RWPE2 (cell line): ENCODE measurements around the gene ANKRD34B.

Experiments used
- ATAC-seq: fragments of 200-7000 bp; cut with Tn5 transposase; 3 replicates; pipeline ENCODE4 v1.9.1; 2021; ENCODE audit warnings: low read depth
- DNase-seq: peaks from one replicate; pipeline ENCODE4 v3.0.0-alpha.2; 2020; ENCODE audit warnings: low spot score
- H3K27ac ChIP-seq: fragments of 450-650 bp; 2 replicates; pipeline ENCODE4 v1.5.1; 2017; ENCODE audit warnings: mild to moderate bottlenecking; ENCODE audit not compliant: poor library complexity, severe bottlenecking
- H3K27me3 ChIP-seq: fragments of 250-450 bp; sonication (Bioruptor Pico); 2 replicates; pipeline ENCODE4 v1.5.1; 2021; ENCODE audit warnings: mild to moderate bottlenecking, moderate library complexity; ENCODE audit not compliant: insufficient read depth, poor library complexity, severe bottlenecking
- H3K36me3 ChIP-seq: fragments of 250-450 bp; sonication (Bioruptor Pico); 2 replicates; pipeline ENCODE4 v1.5.1; 2020; ENCODE audit warnings: low read depth, mild to moderate bottlenecking, moderate library complexity
- H3K4me1 ChIP-seq: fragments of 250-450 bp; sonication (Bioruptor Pico); 2 replicates; pipeline ENCODE4 v1.5.1; 2021; ENCODE audit warnings: mild to moderate bottlenecking, moderate library complexity; ENCODE audit not compliant: insufficient read depth, poor library complexity, severe bottlenecking
- H3K4me3 ChIP-seq: fragments of 250-450 bp; sonication (Bioruptor Pico); 2 replicates; pipeline ENCODE4 v1.5.1; 2021; ENCODE audit warnings: mild to moderate bottlenecking, moderate library complexity; ENCODE audit not compliant: severe bottlenecking
- H3K9me3 ChIP-seq: fragments of 250-450 bp; sonication (Bioruptor Pico); 2 replicates; pipeline ENCODE4 v1.5.1; 2021; ENCODE audit warnings: mild to moderate bottlenecking, moderate library complexity; ENCODE audit not compliant: severe bottlenecking
- TF ChIP-seq, protein P1 (sequence below): fragments of 450-650 bp; IDR thresholded peaks from one replicate; pipeline ENCODE4 v1.5.1; 2017; ENCODE audit warnings: mild to moderate bottlenecking, moderate library complexity; ENCODE audit not compliant: poor library complexity, severe bottlenecking

Gene ANKRD34B

GRCh38 chr5:80597500-80597899 lies 27.4 kb upstream of the ANKRD34B start:
- no peak overlapping the region for H3K27ac ChIP-seq
- TF ChIP-seq, protein P1, sequence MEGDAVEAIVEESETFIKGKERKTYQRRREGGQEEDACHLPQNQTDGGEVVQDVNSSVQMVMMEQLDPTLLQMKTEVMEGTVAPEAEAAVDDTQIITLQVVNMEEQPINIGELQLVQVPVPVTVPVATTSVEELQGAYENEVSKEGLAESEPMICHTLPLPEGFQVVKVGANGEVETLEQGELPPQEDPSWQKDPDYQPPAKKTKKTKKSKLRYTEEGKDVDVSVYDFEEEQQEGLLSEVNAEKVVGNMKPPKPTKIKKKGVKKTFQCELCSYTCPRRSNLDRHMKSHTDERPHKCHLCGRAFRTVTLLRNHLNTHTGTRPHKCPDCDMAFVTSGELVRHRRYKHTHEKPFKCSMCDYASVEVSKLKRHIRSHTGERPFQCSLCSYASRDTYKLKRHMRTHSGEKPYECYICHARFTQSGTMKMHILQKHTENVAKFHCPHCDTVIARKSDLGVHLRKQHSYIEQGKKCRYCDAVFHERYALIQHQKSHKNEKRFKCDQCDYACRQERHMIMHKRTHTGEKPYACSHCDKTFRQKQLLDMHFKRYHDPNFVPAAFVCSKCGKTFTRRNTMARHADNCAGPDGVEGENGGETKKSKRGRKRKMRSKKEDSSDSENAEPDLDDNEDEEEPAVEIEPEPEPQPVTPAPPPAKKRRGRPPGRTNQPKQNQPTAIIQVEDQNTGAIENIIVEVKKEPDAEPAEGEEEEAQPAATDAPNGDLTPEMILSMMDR: no peak
- no peak overlapping the region for H3K4me3 ChIP-seq
- ATAC-seq (no peak), DNase-seq (no peak)
- no peaks in the 10 kb centered on the region for H3K4me1 ChIP-seq
- no peaks in the 10 kb centered on the region for H3K27me3 ChIP-seq
- H3K9me3 ChIP-seq: no peaks in the 10 kb centered on the region
- H3K36me3 ChIP-seq: no peaks in the 10 kb centered on the region

DNA sequence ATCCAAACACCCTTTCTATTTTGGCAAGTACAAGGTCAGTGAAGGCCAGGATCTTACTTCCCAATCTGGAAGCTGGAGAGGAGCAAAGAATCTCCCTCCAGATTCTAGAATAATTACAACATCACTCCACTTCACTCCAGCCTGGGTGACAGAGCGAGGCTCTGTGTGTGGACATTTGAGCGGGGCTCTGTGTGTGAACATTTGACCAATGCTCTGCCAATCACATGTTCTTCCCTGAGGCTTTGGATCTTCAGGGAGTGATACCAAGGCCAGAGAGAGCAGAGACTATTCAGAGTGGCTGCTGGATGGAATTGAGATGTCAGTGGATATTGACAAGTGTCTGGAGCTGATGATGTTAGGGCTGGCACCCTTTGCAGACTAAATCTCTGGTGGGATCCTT lies 24.7 kb upstream of the ANKRD34B start:
- TF ChIP-seq, protein P1: no peak
- no peak for DNase-seq
- no peak for ATAC-seq
- Histone ChIP-seq H3K27me3 (no peaks in the 10 kb centered on the region), H3K9me3 (no peaks in the 10 kb centered on the region), H3K4me1 (no peaks in the 10 kb centered on the region), H3K27ac (no peak overlapping the region), H3K4me3 (no peak overlapping the region), H3K36me3 (no peaks in the 10 kb centered on the region)

DNA sequence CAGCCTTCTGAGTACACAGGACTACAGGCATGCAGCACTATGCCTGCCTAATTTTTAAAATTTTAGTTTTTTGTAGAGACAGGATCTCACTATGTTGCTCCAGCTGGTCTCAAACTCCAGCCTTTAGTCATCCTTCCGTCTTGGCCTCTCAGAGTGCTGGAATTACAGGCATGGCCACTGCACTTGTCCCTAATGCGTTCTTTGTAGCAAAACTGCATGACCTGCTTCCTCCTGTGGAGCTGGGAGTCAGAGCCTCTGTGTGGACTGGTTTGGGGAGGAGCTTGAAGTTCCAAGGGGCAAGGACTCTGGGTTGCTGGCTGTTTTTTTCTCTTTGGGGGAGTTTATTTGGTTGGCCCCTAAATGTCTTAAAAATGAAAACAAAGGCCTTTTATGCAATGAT lies 22.7 kb upstream of the ANKRD34B start:
- DNase-seq: no peak
- no peak overlapping the region for H3K4me3 ChIP-seq

GRCh38 chr5:80592105-80592504 lies 22.0 kb upstream of the ANKRD34B start:
- TF ChIP-seq, protein P1: no peak
- peak; percentile 35; the same call in 1 of the 3 replicates for ATAC-seq
- no peaks in the 10 kb centered on the region for H3K36me3 ChIP-seq
- no peak overlapping the region for H3K27ac ChIP-seq
- H3K9me3 ChIP-seq: no peaks in the 10 kb centered on the region
- no peaks in the 10 kb centered on the region for H3K27me3 ChIP-seq
- H3K4me1 ChIP-seq: no peaks in the 10 kb centered on the region
- no peak overlapping the region for H3K4me3 ChIP-seq
- DNase-seq: no peak

More for the DNA sequence above, 22.7 kb upstream of the ANKRD34B start:
- Histone ChIP-seq H3K4me1 (no peaks in the 10 kb centered on the region), H3K27me3 (no peaks in the 10 kb centered on the region), H3K9me3 (no peaks in the 10 kb centered on the region), H3K27ac (no peak overlapping the region), H3K36me3 (no peaks in the 10 kb centered on the region)
- TF ChIP-seq, protein P1: no peak
- ATAC-seq: no peak

GRCh38 chr5:80591352-80591751 lies 21.3 kb upstream of the ANKRD34B start:
- Histone ChIP-seq H3K9me3 (no peaks in the 10 kb centered on the region), H3K4me1 (no peaks in the 10 kb centered on the region), H3K4me3 (no peak overlapping the region), H3K36me3 (no peaks in the 10 kb centered on the region), H3K27ac (no peak overlapping the region), H3K27me3 (no peaks in the 10 kb centered on the region)
- TF ChIP-seq, protein P1: no peak
- DNase-seq: no peak
- no peak for ATAC-seq
